Liver (tissue), 9 donors: ENCODE measurements around the gene ILKAP. TPM values are rescaled to one million over a fixed set of nuclear protein-coding genes. Genes with fewer than 3 reads are reported as not detected.

ENCODE experiments used
- DNase-seq: peaks from one replicate; pipeline ENCODE4 v3.0.0-alpha.2; 2017; ENCODE audit warnings: low spot score
- H3K27ac ChIP-seq, 2 donors: one replicate each; pipeline ENCODE4 v1.7.0; 2013; ENCODE audit warnings: inconsistent platforms in 2 of 2, low read length in 2 of 2, control low read depth in 1 of 2, low read depth in 1 of 2, mild to moderate bottlenecking in 1 of 2
- H3K27me3 ChIP-seq, 4 donors: one replicate each; pipeline versions ENCODE4 v1.6.1 to v1.7.0; 2013; ENCODE audit warnings: low read length in 3 of 4, inconsistent platforms in 1 of 4, mild to moderate bottlenecking in 1 of 4, moderate library complexity in 1 of 4; ENCODE audit not compliant: control insufficient read depth in 4 of 4, insufficient read depth in 4 of 4
- H3K36me3 ChIP-seq, 4 donors: one replicate each; pipeline versions ENCODE4 v1.6.1 to v1.7.0; 2013; ENCODE audit warnings: low read length in 3 of 4, mild to moderate bottlenecking in 3 of 4, low read depth in 1 of 4, moderate library complexity in 1 of 4; ENCODE audit not compliant: control insufficient read depth in 4 of 4, insufficient read depth in 3 of 4
- H3K4me1 ChIP-seq, 4 donors: one replicate each; pipeline versions ENCODE4 v1.6.1 to v1.7.0; 2013; ENCODE audit warnings: low read length in 3 of 4, mild to moderate bottlenecking in 3 of 4, moderate library complexity in 1 of 4; ENCODE audit not compliant: control insufficient read depth in 4 of 4, insufficient read depth in 4 of 4
- H3K4me3 ChIP-seq, 3 donors: one replicate each; pipeline versions ENCODE4 v1.6.1 to v1.7.0; 2013; ENCODE audit warnings: low read length in 3 of 3, control low read depth in 1 of 3, low read depth in 1 of 3, mild to moderate bottlenecking in 1 of 3
- H3K9ac ChIP-seq, 2 donors: one replicate each; pipeline ENCODE4 v1.7.0; 2013; ENCODE audit warnings: low read length in 2 of 2, mild to moderate bottlenecking in 2 of 2, moderate library complexity in 2 of 2, control low read depth in 1 of 2, low read depth in 1 of 2
- H3K9me3 ChIP-seq, 4 donors: one replicate each; pipeline versions ENCODE4 v1.6.1 to v1.7.0; 2013; ENCODE audit warnings: low read length in 3 of 4; ENCODE audit not compliant: control insufficient read depth in 4 of 4
- EGR1 ChIP-seq, 2 donors: IDR thresholded peaks; 2 replicates each; pipeline ENCODE4 v1.6.1; 2016 to 2018; ENCODE audit warnings: antibody characterized with exemption in 2 of 2, low read depth in 2 of 2
- FOXA2 ChIP-seq: IDR thresholded peaks from 2 replicates; pipeline ENCODE4 v1.6.1; 2016; ENCODE audit warnings: antibody characterized with exemption
- GABPA ChIP-seq, 2 donors: IDR thresholded peaks in 1 of 2; conservative IDR thresholded peaks in 1 of 2; 2 replicates each; pipeline ENCODE4 v1.6.1; 2016; ENCODE audit warnings: antibody characterized with exemption in 2 of 2, mild to moderate bottlenecking in 1 of 2, moderate library complexity in 1 of 2
- HNF4A ChIP-seq, 2 donors: conservative IDR thresholded peaks; 2 replicates each; pipeline ENCODE4 v1.6.1; 2016; ENCODE audit warnings: antibody characterized with exemption in 2 of 2, mild to moderate bottlenecking in 2 of 2
- HNF4G ChIP-seq: IDR thresholded peaks from 2 replicates; pipeline ENCODE4 v1.6.1; 2016; ENCODE audit warnings: antibody characterized with exemption
- JUND ChIP-seq, 2 donors: IDR thresholded peaks; 2 replicates each; pipeline ENCODE4 v1.6.1; 2016; ENCODE audit warnings: antibody characterized with exemption in 2 of 2
- NR2F2 ChIP-seq: IDR thresholded peaks from 2 replicates; pipeline ENCODE4 v1.6.1; 2016; ENCODE audit warnings: antibody characterized with exemption
- RAD21 ChIP-seq, 2 donors: IDR thresholded peaks; 2 replicates each; pipeline ENCODE4 v1.6.1; 2016; ENCODE audit warnings: antibody characterized with exemption in 2 of 2, mild to moderate bottlenecking in 2 of 2
- RXRA ChIP-seq, 2 donors: IDR thresholded peaks; 2 replicates each; pipeline ENCODE4 v1.6.1; 2017 to 2018; ENCODE audit warnings: antibody characterized with exemption in 2 of 2, mild to moderate bottlenecking in 1 of 2
- SP1 ChIP-seq: IDR thresholded peaks from 2 replicates; pipeline ENCODE4 v1.6.1; 2018; ENCODE audit warnings: antibody characterized with exemption, mild to moderate bottlenecking
- TAF1 ChIP-seq: conservative IDR thresholded peaks from 2 replicates; pipeline ENCODE4 v1.6.1; 2016; ENCODE audit warnings: antibody characterized with exemption, mild to moderate bottlenecking
- YY1 ChIP-seq: IDR thresholded peaks from 2 replicates; pipeline ENCODE4 v1.6.1; 2016; ENCODE audit warnings: antibody characterized with exemption, mild to moderate bottlenecking
- WGBS: extraction: QIAGEN DNeasy Blood & Tissue Kit; methylation state at CpG from one replicate; pipeline ENCODE4 v1.1.7; 2013; 5-methylcytosine and 5-hydroxymethylcytosine counted together
- polyA plus RNA-seq, 2 donors: library from polyadenylated mRNA; stranded (reverse) in 1 of 2; unstranded in 1 of 2; fragments of 200-250 nt in 1 of 2; fragments of >200 nt in 1 of 2; fragmentation: Nextera tagmentation in 1 of 2; extraction: Ambion mirVana in 1 of 2; gene quantifications; one replicate each; pipeline versions ENCODE4 v1.2.1 to v1.2.3, GENCODE V29; 2013 to 2015
- total RNA-seq, 2 donors: library from RNA; depleted of rRNA; stranded (reverse); fragments of >200 nt; gene quantifications; one replicate each; pipeline ENCODE4 v1.2.3, GENCODE V29; 2014
- TF ChIP-seq, protein P1 (sequence below): IDR thresholded peaks from 2 replicates; pipeline ENCODE4 v1.6.1; 2016; ENCODE audit warnings: antibody characterized with exemption
- TF ChIP-seq, protein P2 (sequence below): IDR thresholded peaks from 2 replicates; pipeline ENCODE4 v1.6.1; 2016; ENCODE audit warnings: antibody characterized with exemption
- TF ChIP-seq, protein P3 (sequence below): IDR thresholded peaks from 2 replicates; pipeline ENCODE4 v1.6.1; 2016; ENCODE audit warnings: antibody characterized with exemption, mild to moderate bottlenecking
- TF ChIP-seq, protein P4 (sequence below): fragments of 150-350 bp; IDR thresholded peaks from 2 replicates; pipeline ENCODE4 v1.5.1; 2017; ENCODE audit warnings: improper control_type of control experiment, low read depth, low read length; ENCODE audit not compliant: missing input control
- TF ChIP-seq, protein P5 (sequence below): IDR thresholded peaks from 2 replicates; pipeline ENCODE4 v1.6.1; 2016; ENCODE audit warnings: antibody characterized with exemption
- donor health status: healthy.
- donor health status: healthy.
- donor health status: healthy.
- donor health status: healthy.
- donor health status: healthy.

ILKAP gene
- total and polyA plus RNA-seq, 4 donors, result 15.0 to 21.1 (median 20.0) TPM

DNA sequence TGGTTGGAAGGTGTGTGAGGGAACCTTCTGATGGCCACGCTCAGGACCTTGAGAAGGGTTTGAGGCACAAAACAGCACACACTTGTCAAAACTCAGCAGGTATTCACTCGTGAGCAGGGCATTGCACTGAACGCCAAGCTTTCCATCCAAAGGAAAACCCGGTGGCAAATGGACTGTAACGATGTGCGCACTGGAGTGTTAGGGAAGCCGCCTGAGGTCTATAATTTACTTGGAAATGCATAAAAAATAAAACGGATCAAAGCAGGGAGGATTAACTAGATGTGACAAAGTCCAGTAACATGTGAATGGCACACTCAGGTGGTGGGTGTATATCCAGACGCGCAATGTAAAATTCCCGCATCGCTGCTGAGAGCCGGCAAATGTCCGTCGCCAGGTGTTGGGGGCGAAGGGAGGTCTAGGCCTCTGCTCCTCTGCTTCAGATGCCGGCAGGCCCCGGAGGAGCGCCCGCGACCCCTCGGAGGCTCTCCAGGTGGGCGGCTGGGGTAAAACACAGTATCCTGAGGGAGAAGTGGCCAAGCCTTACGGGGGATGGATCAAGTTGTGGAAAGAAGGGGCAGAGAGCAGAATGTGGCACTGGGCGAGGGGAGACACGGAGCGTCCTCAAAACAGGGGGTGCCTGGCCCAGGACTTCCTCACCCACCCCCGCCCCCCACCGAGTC lies 21.0 kb upstream of the ILKAP start:
- no peaks in the 10 kb centered on the region for H3K36me3 ChIP-seq
- 96% methylated on average over 29 of the region's 29 CpGs for WGBS
- no peaks in the 10 kb centered on the region for H3K9me3 ChIP-seq
- H3K27ac ChIP-seq, result no peak overlapping the region
- TF ChIP-seq JUND (IDR thresholded peaks at IDR 0.05) (no peak), NR2F2 (no peak), HNF4A (conservative IDR thresholded peaks at IDR 0.05) (no peak), EGR1 (IDR thresholded peaks at IDR 0.05; ENCODE audit: low read depth in 2 of 2) (no peak), YY1 (no peak), SP1 (no peak), TAF1 (no peak), FOXA2 (no peak)
- TF ChIP-seq, protein P1, sequence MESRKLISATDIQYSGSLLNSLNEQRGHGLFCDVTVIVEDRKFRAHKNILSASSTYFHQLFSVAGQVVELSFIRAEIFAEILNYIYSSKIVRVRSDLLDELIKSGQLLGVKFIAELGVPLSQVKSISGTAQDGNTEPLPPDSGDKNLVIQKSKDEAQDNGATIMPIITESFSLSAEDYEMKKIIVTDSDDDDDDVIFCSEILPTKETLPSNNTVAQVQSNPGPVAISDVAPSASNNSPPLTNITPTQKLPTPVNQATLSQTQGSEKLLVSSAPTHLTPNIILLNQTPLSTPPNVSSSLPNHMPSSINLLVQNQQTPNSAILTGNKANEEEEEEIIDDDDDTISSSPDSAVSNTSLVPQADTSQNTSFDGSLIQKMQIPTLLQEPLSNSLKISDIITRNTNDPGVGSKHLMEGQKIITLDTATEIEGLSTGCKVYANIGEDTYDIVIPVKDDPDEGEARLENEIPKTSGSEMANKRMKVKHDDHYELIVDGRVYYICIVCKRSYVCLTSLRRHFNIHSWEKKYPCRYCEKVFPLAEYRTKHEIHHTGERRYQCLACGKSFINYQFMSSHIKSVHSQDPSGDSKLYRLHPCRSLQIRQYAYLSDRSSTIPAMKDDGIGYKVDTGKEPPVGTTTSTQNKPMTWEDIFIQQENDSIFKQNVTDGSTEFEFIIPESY, result no peak
- TF ChIP-seq, protein P2, sequence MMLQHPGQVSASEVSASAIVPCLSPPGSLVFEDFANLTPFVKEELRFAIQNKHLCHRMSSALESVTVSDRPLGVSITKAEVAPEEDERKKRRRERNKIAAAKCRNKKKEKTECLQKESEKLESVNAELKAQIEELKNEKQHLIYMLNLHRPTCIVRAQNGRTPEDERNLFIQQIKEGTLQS, result no peak
- H3K4me1 ChIP-seq, result no peaks in the 10 kb centered on the region
- DNase-seq, result no peak
- no peak overlapping the region for H3K9ac ChIP-seq
- no peaks in the 10 kb centered on the region for H3K27me3 ChIP-seq
- H3K4me3 ChIP-seq, result no peak overlapping the region

DNA sequence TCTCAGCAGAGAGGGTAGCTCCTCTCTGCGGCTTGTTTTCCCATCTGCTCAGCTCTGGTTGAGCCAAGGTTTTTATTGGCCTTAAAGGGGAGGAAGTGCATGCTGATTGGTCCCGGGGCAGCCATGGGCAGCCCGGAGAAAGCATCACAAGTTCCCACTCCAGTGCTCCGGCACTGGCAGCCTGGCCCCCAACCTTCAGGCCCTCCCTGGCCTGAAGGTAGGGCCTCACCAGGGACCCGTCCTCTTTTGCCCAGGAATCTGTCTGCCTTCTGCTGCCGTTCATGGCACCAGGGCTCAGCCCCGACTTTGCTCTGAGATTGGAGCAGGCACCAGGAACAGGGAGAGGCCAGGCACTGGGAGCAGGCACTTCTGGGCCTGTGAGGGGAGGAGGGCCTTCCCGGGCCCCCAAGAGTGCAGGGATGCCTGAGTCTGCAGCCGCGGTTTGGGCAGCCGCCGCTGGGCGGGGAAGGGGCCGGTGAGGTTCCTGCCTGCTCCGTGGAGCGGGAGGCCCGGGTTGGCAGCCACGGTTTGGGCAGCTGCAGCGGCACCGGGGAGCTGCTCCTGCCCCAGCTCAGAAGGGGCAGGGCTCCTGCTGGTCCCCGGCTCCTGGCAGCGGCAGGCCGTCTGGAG lies 17.5 kb upstream of the ILKAP start:
- H3K4me3 ChIP-seq, result no peak overlapping the region
- no peak overlapping the region for H3K27ac ChIP-seq
- H3K9ac ChIP-seq, result no peak overlapping the region
- peaks cover 0 to 12% (median 8%) of the 10 kb centered on the region in 4 donors for H3K4me1 ChIP-seq
- H3K9me3 ChIP-seq, result no peaks in the 10 kb centered on the region
- DNase-seq, result no peak
- TF ChIP-seq RAD21 (IDR thresholded peaks at IDR 0.05) (no peak), RXRA (IDR thresholded peaks at IDR 0.05) (no peak), TAF1 (no peak), HNF4G (no peak), NR2F2 (no peak), HNF4A (conservative IDR thresholded peaks at IDR 0.05) (no peak), YY1 (no peak), JUND (IDR thresholded peaks at IDR 0.05) (no peak), EGR1 (IDR thresholded peaks at IDR 0.05; ENCODE audit: low read depth in 2 of 2) (no peak), SP1 (no peak), GABPA (IDR thresholded peaks at IDR 0.05 in 1 of 2, conservative IDR thresholded peaks at IDR 0.05 in 1 of 2) (no peak)
- TF ChIP-seq, protein P3, sequence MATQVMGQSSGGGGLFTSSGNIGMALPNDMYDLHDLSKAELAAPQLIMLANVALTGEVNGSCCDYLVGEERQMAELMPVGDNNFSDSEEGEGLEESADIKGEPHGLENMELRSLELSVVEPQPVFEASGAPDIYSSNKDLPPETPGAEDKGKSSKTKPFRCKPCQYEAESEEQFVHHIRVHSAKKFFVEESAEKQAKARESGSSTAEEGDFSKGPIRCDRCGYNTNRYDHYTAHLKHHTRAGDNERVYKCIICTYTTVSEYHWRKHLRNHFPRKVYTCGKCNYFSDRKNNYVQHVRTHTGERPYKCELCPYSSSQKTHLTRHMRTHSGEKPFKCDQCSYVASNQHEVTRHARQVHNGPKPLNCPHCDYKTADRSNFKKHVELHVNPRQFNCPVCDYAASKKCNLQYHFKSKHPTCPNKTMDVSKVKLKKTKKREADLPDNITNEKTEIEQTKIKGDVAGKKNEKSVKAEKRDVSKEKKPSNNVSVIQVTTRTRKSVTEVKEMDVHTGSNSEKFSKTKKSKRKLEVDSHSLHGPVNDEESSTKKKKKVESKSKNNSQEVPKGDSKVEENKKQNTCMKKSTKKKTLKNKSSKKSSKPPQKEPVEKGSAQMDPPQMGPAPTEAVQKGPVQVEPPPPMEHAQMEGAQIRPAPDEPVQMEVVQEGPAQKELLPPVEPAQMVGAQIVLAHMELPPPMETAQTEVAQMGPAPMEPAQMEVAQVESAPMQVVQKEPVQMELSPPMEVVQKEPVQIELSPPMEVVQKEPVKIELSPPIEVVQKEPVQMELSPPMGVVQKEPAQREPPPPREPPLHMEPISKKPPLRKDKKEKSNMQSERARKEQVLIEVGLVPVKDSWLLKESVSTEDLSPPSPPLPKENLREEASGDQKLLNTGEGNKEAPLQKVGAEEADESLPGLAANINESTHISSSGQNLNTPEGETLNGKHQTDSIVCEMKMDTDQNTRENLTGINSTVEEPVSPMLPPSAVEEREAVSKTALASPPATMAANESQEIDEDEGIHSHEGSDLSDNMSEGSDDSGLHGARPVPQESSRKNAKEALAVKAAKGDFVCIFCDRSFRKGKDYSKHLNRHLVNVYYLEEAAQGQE, result no peak
- TF ChIP-seq, protein P4, sequence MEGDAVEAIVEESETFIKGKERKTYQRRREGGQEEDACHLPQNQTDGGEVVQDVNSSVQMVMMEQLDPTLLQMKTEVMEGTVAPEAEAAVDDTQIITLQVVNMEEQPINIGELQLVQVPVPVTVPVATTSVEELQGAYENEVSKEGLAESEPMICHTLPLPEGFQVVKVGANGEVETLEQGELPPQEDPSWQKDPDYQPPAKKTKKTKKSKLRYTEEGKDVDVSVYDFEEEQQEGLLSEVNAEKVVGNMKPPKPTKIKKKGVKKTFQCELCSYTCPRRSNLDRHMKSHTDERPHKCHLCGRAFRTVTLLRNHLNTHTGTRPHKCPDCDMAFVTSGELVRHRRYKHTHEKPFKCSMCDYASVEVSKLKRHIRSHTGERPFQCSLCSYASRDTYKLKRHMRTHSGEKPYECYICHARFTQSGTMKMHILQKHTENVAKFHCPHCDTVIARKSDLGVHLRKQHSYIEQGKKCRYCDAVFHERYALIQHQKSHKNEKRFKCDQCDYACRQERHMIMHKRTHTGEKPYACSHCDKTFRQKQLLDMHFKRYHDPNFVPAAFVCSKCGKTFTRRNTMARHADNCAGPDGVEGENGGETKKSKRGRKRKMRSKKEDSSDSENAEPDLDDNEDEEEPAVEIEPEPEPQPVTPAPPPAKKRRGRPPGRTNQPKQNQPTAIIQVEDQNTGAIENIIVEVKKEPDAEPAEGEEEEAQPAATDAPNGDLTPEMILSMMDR, result no peak
- TF ChIP-seq, protein P5, sequence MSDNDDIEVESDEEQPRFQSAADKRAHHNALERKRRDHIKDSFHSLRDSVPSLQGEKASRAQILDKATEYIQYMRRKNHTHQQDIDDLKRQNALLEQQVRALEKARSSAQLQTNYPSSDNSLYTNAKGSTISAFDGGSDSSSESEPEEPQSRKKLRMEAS, result no peak
- no peaks in the 10 kb centered on the region for H3K36me3 ChIP-seq
- H3K27me3 ChIP-seq, result no peaks in the 10 kb centered on the region
- WGBS, result 83% methylated on average over 23 of the region's 23 CpGs
